ENCODE measurements around the gene LARGE2.

The LARGE2 gene

GRCh38 chr11:45922425-45923082 is at the start of gene LARGE2 (continued):
- no peak for TF ChIP-seq ZNF426 (tag by site-specific recombination; IDR thresholded peaks at IDR 0.05)
- no peak for TF ChIP-seq ZNF148 (tag by site-specific recombination; IDR thresholded peaks at IDR 0.05; ENCODE audit: borderline replicate concordance)
- 0 out of 2 replicates have a peak, but pooled peaks have one; percentile 3 for TF ChIP-seq ZBTB44 (tag by site-specific recombination; IDR thresholded peaks at IDR 0.05)
- no peak for TF ChIP-seq HOXA7 (CRISPR knock-in tag; IDR thresholded peaks at IDR 0.05; ENCODE audit: borderline replicate concordance)
- no peak for TF ChIP-seq ZBTB49 (tag by site-specific recombination; IDR thresholded peaks at IDR 0.05; ENCODE audit: low read depth)
- no peak for TF ChIP-seq PRDM2 (tag by site-specific recombination; IDR thresholded peaks at IDR 0.05; ENCODE audit: borderline replicate concordance)
- TF ChIP-seq, protein P1, sequence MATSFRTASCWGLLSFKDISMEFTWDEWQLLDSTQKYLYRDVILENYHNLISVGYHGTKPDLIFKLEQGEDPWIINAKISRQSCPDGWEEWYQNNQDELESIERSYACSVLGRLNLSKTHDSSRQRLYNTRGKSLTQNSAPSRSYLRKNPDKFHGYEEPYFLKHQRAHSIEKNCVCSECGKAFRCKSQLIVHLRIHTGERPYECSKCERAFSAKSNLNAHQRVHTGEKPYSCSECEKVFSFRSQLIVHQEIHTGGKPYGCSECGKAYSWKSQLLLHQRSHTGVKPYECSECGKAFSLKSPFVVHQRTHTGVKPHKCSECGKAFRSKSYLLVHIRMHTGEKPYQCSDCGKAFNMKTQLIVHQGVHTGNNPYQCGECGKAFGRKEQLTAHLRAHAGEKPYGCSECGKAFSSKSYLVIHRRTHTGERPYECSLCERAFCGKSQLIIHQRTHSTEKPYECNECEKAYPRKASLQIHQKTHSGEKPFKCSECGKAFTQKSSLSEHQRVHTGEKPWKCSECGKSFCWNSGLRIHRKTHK (tag by site-specific recombination; IDR thresholded peaks at IDR 0.05): no peak
- TF ChIP-seq ZNF626 (tag by site-specific recombination; IDR thresholded peaks at IDR 0.05): no peak
- TF ChIP-seq, protein P2, sequence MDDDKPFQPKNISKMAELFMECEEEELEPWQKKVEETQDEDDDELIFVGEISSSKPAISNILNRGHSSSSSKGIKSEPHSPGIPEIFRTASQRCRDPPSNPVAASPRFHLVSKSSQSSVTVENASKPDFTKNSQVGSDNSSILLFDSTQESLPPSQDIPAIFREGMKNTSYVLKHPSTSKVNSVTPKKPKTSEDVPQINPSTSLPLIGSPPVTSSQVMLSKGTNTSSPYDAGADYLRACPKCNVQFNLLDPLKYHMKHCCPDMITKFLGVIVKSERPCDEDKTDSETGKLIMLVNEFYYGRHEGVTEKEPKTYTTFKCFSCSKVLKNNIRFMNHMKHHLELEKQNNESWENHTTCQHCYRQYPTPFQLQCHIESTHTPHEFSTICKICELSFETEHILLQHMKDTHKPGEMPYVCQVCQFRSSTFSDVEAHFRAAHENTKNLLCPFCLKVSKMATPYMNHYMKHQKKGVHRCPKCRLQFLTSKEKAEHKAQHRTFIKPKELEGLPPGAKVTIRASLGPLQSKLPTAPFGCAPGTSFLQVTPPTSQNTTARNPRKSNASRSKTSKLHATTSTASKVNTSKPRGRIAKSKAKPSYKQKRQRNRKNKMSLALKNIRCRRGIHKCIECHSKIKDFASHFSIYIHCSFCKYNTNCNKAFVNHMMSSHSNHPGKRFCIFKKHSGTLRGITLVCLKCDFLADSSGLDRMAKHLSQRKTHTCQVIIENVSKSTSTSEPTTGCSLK (tag by site-specific recombination; IDR thresholded peaks at IDR 0.05): no peak
- 0 out of 2 replicates have a peak, but pooled peaks have one; percentile 16 for TF ChIP-seq INSM2 (tag by site-specific recombination; IDR thresholded peaks at IDR 0.05)
- TF ChIP-seq ZBTB7A (tag by site-specific recombination; IDR thresholded peaks at IDR 0.05; ENCODE audit: low read depth): no peak
- TF ChIP-seq, protein P3, sequence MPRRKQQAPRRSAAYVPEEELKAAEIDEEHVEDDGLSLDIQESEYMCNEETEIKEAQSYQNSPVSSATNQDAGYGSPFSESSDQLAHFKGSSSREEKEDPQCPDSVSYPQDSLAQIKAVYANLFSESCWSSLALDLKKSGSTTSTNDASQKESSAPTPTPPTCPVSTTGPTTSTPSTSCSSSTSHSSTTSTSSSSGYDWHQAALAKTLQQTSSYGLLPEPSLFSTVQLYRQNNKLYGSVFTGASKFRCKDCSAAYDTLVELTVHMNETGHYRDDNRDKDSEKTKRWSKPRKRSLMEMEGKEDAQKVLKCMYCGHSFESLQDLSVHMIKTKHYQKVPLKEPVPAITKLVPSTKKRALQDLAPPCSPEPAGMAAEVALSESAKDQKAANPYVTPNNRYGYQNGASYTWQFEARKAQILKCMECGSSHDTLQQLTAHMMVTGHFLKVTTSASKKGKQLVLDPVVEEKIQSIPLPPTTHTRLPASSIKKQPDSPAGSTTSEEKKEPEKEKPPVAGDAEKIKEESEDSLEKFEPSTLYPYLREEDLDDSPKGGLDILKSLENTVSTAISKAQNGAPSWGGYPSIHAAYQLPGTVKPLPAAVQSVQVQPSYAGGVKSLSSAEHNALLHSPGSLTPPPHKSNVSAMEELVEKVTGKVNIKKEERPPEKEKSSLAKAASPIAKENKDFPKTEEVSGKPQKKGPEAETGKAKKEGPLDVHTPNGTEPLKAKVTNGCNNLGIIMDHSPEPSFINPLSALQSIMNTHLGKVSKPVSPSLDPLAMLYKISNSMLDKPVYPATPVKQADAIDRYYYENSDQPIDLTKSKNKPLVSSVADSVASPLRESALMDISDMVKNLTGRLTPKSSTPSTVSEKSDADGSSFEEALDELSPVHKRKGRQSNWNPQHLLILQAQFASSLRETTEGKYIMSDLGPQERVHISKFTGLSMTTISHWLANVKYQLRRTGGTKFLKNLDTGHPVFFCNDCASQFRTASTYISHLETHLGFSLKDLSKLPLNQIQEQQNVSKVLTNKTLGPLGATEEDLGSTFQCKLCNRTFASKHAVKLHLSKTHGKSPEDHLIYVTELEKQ (tag by site-specific recombination; IDR thresholded peaks at IDR 0.05; ENCODE audit: borderline replicate concordance): no peak
- TF ChIP-seq ZNF561 (tag by site-specific recombination; IDR thresholded peaks at IDR 0.05; ENCODE audit: borderline replicate concordance): no peak
